ENCODE results near the gene NKTR. TPM values are rescaled to one million over a fixed set of nuclear protein-coding genes. Genes with fewer than 3 reads are reported as not detected.

Gene NKTR
- total and polyA plus RNA-seq, 2 of the 13 experiments (the other 11 are each of a cell fraction or from before 2014, with no cell fraction given) = 41.3 to 59.6 TPM

GRCh38 chr3:42582474-42583070 lies 17.9 kb upstream of the NKTR start (continued):
- TF ChIP-seq ARID2 (CRISPR knock-in tag; IDR thresholded peaks at IDR 0.05; ENCODE audit: borderline replicate concordance) (0 out of 2 replicates have a peak, but pooled peaks have one; percentile 8), ZNF432 (CRISPR knock-in tag; IDR thresholded peaks at IDR 0.05; ENCODE audit: borderline replicate concordance) (no peak), ZNF598 (CRISPR knock-in tag; IDR thresholded peaks at IDR 0.05; ENCODE audit: borderline replicate concordance) (no peak)
- TF ChIP-seq, protein P1, sequence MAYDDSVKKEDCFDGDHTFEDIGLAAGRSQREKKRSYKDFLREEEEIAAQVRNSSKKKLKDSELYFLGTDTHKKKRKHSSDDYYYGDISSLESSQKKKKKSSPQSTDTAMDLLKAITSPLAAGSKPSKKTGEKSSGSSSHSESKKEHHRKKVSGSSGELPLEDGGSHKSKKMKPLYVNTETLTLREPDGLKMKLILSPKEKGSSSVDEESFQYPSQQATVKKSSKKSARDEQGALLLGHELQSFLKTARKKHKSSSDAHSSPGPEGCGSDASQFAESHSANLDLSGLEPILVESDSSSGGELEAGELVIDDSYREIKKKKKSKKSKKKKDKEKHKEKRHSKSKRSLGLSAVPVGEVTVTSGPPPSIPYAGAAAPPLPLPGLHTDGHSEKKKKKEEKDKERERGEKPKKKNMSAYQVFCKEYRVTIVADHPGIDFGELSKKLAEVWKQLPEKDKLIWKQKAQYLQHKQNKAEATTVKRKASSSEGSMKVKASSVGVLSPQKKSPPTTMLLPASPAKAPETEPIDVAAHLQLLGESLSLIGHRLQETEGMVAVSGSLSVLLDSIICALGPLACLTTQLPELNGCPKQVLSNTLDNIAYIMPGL (CRISPR knock-in tag; IDR thresholded peaks at IDR 0.05; ENCODE audit: borderline replicate concordance in 1 of 2, low read depth in 1 of 2) = 0 out of 4 replicates have a peak, but pooled peaks of 1 of the 2 experiments have one; percentile 7
- TF ChIP-seq, protein P2, sequence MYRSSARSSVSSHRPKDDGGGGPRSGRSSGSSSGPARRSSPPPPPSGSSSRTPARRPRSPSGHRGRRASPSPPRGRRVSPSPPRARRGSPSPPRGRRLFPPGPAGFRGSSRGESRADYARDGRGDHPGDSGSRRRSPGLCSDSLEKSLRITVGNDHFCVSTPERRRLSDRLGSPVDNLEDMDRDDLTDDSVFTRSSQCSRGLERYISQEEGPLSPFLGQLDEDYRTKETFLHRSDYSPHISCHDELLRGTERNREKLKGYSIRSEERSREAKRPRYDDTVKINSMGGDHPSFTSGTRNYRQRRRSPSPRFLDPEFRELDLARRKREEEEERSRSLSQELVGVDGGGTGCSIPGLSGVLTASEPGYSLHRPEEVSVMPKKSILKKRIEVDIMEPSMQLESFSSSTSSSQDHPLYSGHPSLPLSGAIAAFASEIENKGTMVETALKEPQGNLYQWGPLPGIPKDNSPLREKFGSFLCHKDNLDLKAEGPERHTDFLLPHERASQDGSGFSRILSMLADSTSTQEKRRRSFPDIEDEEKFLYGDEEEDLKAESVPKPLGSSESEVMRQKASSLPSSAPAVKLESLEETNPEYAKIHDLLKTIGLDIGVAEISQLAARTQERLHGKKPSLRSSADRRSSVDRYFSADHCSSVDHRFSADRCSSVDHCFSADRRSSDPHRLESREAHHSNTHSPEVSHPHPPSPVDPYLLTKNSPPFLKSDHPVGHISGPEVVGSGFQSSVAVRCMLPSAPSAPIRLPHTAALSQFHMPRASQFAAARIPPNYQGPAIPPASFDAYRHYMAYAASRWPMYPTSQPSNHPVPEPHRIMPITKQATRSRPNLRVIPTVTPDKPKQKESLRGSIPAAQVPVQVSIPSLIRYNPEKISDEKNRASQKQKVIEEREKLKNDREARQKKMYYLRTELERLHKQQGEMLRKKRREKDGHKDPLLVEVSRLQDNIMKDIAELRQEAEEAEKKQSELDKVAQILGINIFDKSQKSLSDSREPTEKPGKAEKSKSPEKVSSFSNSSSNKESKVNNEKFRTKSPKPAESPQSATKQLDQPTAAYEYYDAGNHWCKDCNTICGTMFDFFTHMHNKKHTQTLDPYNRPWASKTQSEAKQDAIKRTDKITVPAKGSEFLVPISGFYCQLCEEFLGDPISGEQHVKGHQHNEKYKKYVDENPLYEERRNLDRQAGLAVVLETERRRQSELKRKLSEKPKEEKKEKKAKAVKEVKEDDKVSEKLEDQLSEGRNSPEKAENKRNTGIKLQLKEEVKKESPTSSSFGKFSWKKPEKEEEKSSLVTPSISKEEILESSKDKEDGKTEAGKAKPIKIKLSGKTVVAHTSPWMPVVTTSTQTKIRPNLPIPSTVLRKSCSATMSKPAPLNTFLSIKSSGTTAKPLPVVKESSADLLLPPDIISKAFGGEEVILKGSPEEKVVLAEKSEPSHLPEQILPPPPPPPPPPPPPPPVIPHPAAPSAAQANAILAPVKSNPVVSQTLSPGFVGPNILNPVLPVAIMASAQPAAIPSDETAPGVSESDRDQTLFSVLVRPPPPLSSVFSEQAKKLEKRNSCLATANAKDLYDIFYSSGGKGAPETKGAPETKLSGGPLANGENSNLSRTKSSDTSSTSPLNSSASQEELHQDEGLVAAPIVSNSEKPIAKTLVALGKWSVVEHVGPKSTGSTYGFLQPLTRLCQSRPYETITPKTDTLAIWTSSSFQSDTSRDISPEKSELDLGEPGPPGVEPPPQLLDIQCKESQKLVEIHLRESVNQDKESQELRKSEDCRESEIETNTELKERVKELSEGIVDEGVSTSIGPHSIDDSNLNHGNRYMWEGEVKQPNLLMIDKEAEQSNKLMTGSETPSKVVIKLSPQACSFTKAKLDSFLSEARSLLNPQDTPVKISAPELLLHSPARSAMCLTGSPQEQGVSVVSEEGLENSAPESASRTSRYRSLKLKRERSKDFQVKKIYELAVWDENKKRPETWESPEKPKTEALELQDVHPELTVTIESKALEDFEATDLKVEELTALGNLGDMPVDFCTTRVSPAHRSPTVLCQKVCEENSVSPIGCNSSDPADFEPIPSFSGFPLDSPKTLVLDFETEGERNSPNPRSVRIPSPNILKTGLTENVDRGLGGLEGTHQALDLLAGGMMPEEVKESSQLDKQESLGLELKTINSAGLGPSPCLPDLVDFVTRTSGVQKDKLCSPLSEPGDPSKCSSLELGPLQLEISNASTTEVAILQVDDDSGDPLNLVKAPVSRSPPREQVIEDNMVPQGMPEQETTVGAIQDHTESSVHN (CRISPR knock-in tag; IDR thresholded peaks at IDR 0.05) = no peak
